Measurements from ENCODE around the gene IRAK2. TPM values are rescaled to one million over a fixed set of nuclear protein-coding genes. Genes with fewer than 3 reads are reported as not detected.

The IRAK2 gene
- total RNA-seq, 1 experiment from 2014 or later, result 4.2 TPM

GRCh38 chr3:10205451-10206165 is 40.9 kb downstream of the IRAK2 start:
- Mint-ChIP-seq H3K27ac (ENCODE audit: unreplicated experiment) (peak overlapping the region; percentile 94), H3K4me3 (ENCODE audit: unreplicated experiment) (no peak overlapping the region), H3K27me3 (ENCODE audit: insufficient read depth, unreplicated experiment) (no peaks in the 10 kb centered on the region), H3K36me3 (ENCODE audit: insufficient read depth, unreplicated experiment) (peaks cover 21% of the 10 kb centered on the region), H3K9me3 (ENCODE audit: unreplicated experiment) (no peaks in the 10 kb centered on the region), H3K4me1 (ENCODE audit: low read depth, unreplicated experiment) (peaks cover 17% of the 10 kb centered on the region)
- no peak for TF ChIP-seq CTCF (IDR thresholded peaks at IDR 0.05; ENCODE audit: insufficient read depth in 1 of 2, low read depth in 1 of 2, low read length in 1 of 2, severe bottlenecking in 1 of 2, unreplicated experiment in 1 of 2)
- H3K4me3 ChIP-seq (ENCODE audit: low read depth, low read length), result no peak overlapping the region
- H3K27me3 ChIP-seq (replicated peaks; ENCODE audit: control insufficient read depth, insufficient read depth, low read length), result no peaks in the 10 kb centered on the region
- DNase-seq, result no peak
- H3K4me1 ChIP-seq, result peaks cover 56% of the 10 kb centered on the region
- BruUV-seq (replicated peaks), result no TSS peak
- ChIA-PET CTCF (interaction anchor here (0.6 kb wide), 1 partner anchor 42 kb away, joined by 4 read pairs; no protein-coding TSS in a partner anchor), POLR2A (no interaction called here)
- intact Hi-C loops (cut with micrococcal nuclease; ENCODE audit: unreplicated experiment), result loop anchor here (2.0 kb wide), 1 partner anchor 41 kb away; the partner anchor contains the start of gene IRAK2
- no peaks in the 10 kb centered on the region; the same call in none of the 2 replicates for H3K36me3 ChIP-seq (ENCODE audit: control insufficient read depth, insufficient read depth, low read length)
- no peaks in the 10 kb centered on the region for H3K9me3 ChIP-seq

- Mint-ChIP-seq H3K4me3 (ENCODE audit: unreplicated experiment) (no peak overlapping the region), H3K27ac (ENCODE audit: unreplicated experiment) (peak overlapping the region; percentile 94), H3K9me3 (ENCODE audit: unreplicated experiment) (no peaks in the 10 kb centered on the region), H3K27me3 (ENCODE audit: insufficient read depth, unreplicated experiment) (no peaks in the 10 kb centered on the region), H3K4me1 (ENCODE audit: low read depth, unreplicated experiment) (peaks cover 17% of the 10 kb centered on the region), H3K36me3 (ENCODE audit: insufficient read depth, unreplicated experiment) (peaks cover 21% of the 10 kb centered on the region)
- ChIA-PET POLR2A (no interaction called here), CTCF (interaction anchor here (0.6 kb wide), 1 partner anchor 42 kb away, joined by 4 read pairs; no protein-coding TSS in a partner anchor)
- BruUV-seq (replicated peaks), result no TSS peak
- DNase-seq, result no peak
- intact Hi-C loops (cut with micrococcal nuclease; ENCODE audit: unreplicated experiment), result no loop called here
- no peaks in the 10 kb centered on the region for H3K9me3 ChIP-seq
- no peaks in the 10 kb centered on the region for H3K27me3 ChIP-seq (replicated peaks; ENCODE audit: control insufficient read depth, insufficient read depth, low read length)
- peaks cover 56% of the 10 kb centered on the region for H3K4me1 ChIP-seq
- H3K4me3 ChIP-seq (ENCODE audit: low read depth, low read length), result no peak overlapping the region
- H3K36me3 ChIP-seq (ENCODE audit: control insufficient read depth, insufficient read depth, low read length), result no peaks in the 10 kb centered on the region; the same call in 1 of the 2 replicates
- TF ChIP-seq CTCF (IDR thresholded peaks at IDR 0.05; ENCODE audit: insufficient read depth in 1 of 2, low read depth in 1 of 2, low read length in 1 of 2, severe bottlenecking in 1 of 2, unreplicated experiment in 1 of 2), result no peak
Measured at GRCh38 chr3:10206166-10206511, 41.4 kb downstream of the IRAK2 start.

- ChIA-PET POLR2A (no interaction called here), CTCF (interaction anchor here (0.6 to 0.7 kb wide), 2 partner anchors 9 to 281 kb away, joined by 3 to 5 read pairs; no protein-coding TSS in a partner anchor)
- H3K27ac Mint-ChIP-seq (ENCODE audit: unreplicated experiment), result no peak overlapping the region
- no peak overlapping the region for H3K4me3 Mint-ChIP-seq (ENCODE audit: unreplicated experiment)
- intact Hi-C loops (cut with micrococcal nuclease; ENCODE audit: unreplicated experiment), result no loop called here
- Histone ChIP-seq H3K4me3 (ENCODE audit: low read depth, low read length) (no peak overlapping the region), H3K9me3 (no peaks in the 10 kb centered on the region), H3K36me3 (ENCODE audit: control insufficient read depth, insufficient read depth, low read length) (no peaks in the 10 kb centered on the region; the same call in 1 of the 2 replicates), H3K4me1 (no peaks in the 10 kb centered on the region), H3K27me3 (replicated peaks; ENCODE audit: control insufficient read depth, insufficient read depth, low read length) (no peaks in the 10 kb centered on the region)
- DNase-seq, result no peak
- TF ChIP-seq CTCF (IDR thresholded peaks at IDR 0.05; ENCODE audit: insufficient read depth in 1 of 2, low read depth in 1 of 2, low read length in 1 of 2, severe bottlenecking in 1 of 2, unreplicated experiment in 1 of 2), result no peak
- H3K9me3 Mint-ChIP-seq (ENCODE audit: unreplicated experiment), result peaks cover 24% of the 10 kb centered on the region
- no peaks in the 10 kb centered on the region for H3K27me3 Mint-ChIP-seq (ENCODE audit: insufficient read depth, unreplicated experiment)
- peaks cover 19% of the 10 kb centered on the region for H3K36me3 Mint-ChIP-seq (ENCODE audit: insufficient read depth, unreplicated experiment)
- no TSS peak for BruUV-seq (replicated peaks)
- no peaks in the 10 kb centered on the region for H3K4me1 Mint-ChIP-seq (ENCODE audit: low read depth, unreplicated experiment)
Measured at GRCh38 chr3:10213156-10213792, 48.6 kb downstream of the IRAK2 start.

Data from Caco-2 (cell line).